Measurements from ENCODE around the gene BMPR1B.

The BMPR1B gene

GRCh38 chr4:94897023-94897422 lies 139.3 kb downstream of the BMPR1B start:
- Histone ChIP-seq H3K27me3 (ENCODE audit: insufficient read depth, poor library complexity, severe bottlenecking) (no peaks in the 10 kb centered on the region), H3K27ac (replicated peaks) (no peak overlapping the region), H3K4me3 (replicated peaks; ENCODE audit: insufficient read depth, low read length) (no peak overlapping the region)
- no peak for DNase-seq (ENCODE audit: low read depth in 1 of 2, low spot score in 1 of 2)
- TF ChIP-seq POLR2AphosphoS5 (IDR thresholded peaks at IDR 0.05; ENCODE audit: low read depth) (no peak), SPI1 (IDR thresholded peaks at IDR 0.05; ENCODE audit: borderline replicate concordance, low read depth) (no peak), CTCF (IDR thresholded peaks at IDR 0.05; ENCODE audit: insufficient read depth, low read length) (no peak), REST (IDR thresholded peaks at IDR 0.05; ENCODE audit: insufficient replicate concordance, low read depth) (no peak), GABPA (IDR thresholded peaks at IDR 0.05; ENCODE audit: low read depth) (no peak)

- no peak for DNase-seq (ENCODE audit: low read depth in 1 of 2, low spot score in 1 of 2)
- TF ChIP-seq SPI1 (IDR thresholded peaks at IDR 0.05; ENCODE audit: borderline replicate concordance, low read depth) (no peak), CTCF (IDR thresholded peaks at IDR 0.05; ENCODE audit: insufficient read depth, low read length) (no peak), POLR2AphosphoS5 (IDR thresholded peaks at IDR 0.05; ENCODE audit: low read depth) (no peak), REST (IDR thresholded peaks at IDR 0.05; ENCODE audit: insufficient replicate concordance, low read depth) (no peak)
- no peak overlapping the region for H3K4me3 ChIP-seq (replicated peaks; ENCODE audit: insufficient read depth, low read length)
- no peaks in the 10 kb centered on the region for H3K27me3 ChIP-seq (ENCODE audit: insufficient read depth, poor library complexity, severe bottlenecking)
- no peak overlapping the region for H3K27ac ChIP-seq (replicated peaks)
Measured at GRCh38 chr4:94905511-94905910, 147.8 kb downstream of the BMPR1B start.

GRCh38 chr4:94909645-94910044 lies 151.9 kb downstream of the BMPR1B start:
- DNase-seq (ENCODE audit: low read depth in 1 of 2, low spot score in 1 of 2), result no peak
- TF ChIP-seq POLR2AphosphoS5 (IDR thresholded peaks at IDR 0.05; ENCODE audit: low read depth), result no peak
- no peak for TF ChIP-seq GABPA (IDR thresholded peaks at IDR 0.05; ENCODE audit: low read depth)
- TF ChIP-seq SPI1 (IDR thresholded peaks at IDR 0.05; ENCODE audit: borderline replicate concordance, low read depth), result no peak
- TF ChIP-seq REST (IDR thresholded peaks at IDR 0.05; ENCODE audit: insufficient replicate concordance, low read depth), result no peak
- TF ChIP-seq CTCF (IDR thresholded peaks at IDR 0.05; ENCODE audit: insufficient read depth, low read length), result no peak
- H3K27ac ChIP-seq (replicated peaks), result no peak overlapping the region
- H3K4me3 ChIP-seq (replicated peaks; ENCODE audit: insufficient read depth, low read length), result no peak overlapping the region
- no peaks in the 10 kb centered on the region for H3K27me3 ChIP-seq (ENCODE audit: insufficient read depth, poor library complexity, severe bottlenecking)

All from HL-60 (cell line).